ENCODE data around the gene GAP43. TPM values are rescaled to one million over a fixed set of nuclear protein-coding genes. Genes with fewer than 3 reads are reported as not detected.

Gene GAP43
- total and polyA plus RNA-seq, 3 donors from 2014 or later, result 0.62 to 0.63 (median 0.62) TPM

DNA sequence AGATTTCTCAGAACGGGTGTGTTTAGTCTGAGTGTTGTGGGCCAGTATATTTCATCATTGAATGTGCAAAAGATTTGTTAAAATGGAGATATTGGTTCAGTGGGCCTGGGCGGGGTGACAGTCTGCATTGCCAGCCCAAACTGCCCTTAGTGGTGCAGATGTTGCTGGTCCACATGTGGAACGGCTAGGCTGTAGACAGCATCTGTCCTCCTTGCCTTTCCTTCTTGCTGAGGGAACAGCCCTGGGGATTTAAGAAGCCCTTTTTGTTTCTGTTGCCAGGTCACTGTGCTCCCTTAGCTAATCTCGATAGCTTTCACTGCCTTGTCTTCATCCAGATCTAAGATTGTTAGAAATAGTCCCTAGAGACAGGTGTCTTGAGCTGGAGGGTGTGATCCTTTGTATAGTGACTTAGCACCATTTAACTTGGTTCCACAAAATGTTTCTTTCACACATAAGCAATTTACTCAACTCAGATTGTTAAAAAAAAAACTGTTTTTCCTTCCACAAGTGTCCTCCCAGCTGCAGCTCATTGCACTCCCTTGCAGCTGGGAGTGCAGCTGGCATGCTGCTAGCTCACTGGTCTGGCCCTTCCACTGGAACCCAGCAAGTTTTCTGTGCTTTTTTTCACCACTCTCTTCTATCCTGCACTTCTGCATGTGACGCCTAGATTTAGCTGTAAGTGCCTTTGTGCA lies 37.5 kb downstream of the GAP43 start:
- Histone ChIP-seq H3K9me3 (no peaks in the 10 kb centered on the region), H3K36me3 (ENCODE audit: low read depth, missing control alignments) (no peaks in the 10 kb centered on the region), H3K27me3 (no peaks in the 10 kb centered on the region), H3K4me3 (no peak overlapping the region), H3K27ac (no peak overlapping the region), H3K4me1 (peaks cover 10% of the 10 kb centered on the region)
- 62 to 64% methylated on average over 5 of the region's 5 CpGs for WGBS, 2 donors
- intact Hi-C loops (cut with DNase I; ENCODE audit: low total_unique reads), result no loop called here
- no peak for TF ChIP-seq POLR2A (IDR thresholded peaks at IDR 0.05)
- TF ChIP-seq, protein P1, sequence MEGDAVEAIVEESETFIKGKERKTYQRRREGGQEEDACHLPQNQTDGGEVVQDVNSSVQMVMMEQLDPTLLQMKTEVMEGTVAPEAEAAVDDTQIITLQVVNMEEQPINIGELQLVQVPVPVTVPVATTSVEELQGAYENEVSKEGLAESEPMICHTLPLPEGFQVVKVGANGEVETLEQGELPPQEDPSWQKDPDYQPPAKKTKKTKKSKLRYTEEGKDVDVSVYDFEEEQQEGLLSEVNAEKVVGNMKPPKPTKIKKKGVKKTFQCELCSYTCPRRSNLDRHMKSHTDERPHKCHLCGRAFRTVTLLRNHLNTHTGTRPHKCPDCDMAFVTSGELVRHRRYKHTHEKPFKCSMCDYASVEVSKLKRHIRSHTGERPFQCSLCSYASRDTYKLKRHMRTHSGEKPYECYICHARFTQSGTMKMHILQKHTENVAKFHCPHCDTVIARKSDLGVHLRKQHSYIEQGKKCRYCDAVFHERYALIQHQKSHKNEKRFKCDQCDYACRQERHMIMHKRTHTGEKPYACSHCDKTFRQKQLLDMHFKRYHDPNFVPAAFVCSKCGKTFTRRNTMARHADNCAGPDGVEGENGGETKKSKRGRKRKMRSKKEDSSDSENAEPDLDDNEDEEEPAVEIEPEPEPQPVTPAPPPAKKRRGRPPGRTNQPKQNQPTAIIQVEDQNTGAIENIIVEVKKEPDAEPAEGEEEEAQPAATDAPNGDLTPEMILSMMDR (IDR thresholded peaks at IDR 0.05), result no peak
- DNase-seq, result no peak

DNA sequence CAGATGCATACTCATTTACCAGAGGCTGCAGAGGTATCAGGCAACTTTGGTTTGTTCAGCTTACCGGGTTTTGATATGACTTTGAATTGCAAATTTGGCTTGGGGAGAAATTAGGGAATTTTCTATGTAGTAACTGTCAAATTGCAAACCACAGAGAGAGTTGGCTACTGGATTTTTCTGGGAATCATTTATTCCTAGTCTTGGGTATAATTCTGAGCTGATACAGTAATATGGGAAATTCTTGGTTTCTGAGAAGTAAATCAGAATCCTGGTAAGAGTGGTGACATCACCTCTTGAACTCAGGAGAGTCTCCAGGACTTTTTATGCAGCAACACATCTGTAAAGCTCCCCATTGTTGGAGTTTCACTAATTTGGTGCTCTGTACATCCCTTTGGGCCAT lies 39.0 kb downstream of the GAP43 start:
- no peak for TF ChIP-seq POLR2A (IDR thresholded peaks at IDR 0.05)
- TF ChIP-seq, protein P1 (IDR thresholded peaks at IDR 0.05), result no peak
- Histone ChIP-seq H3K36me3 (ENCODE audit: low read depth, missing control alignments) (no peaks in the 10 kb centered on the region), H3K27me3 (no peaks in the 10 kb centered on the region), H3K4me3 (no peak overlapping the region), H3K27ac (no peak overlapping the region), H3K9me3 (no peaks in the 10 kb centered on the region), H3K4me1 (peaks cover 10% of the 10 kb centered on the region)
- WGBS, 2 donors, result 89 to 91% methylated on average over 1 of the region's 1 CpG
- no peak for DNase-seq
- intact Hi-C loops (cut with DNase I; ENCODE audit: low total_unique reads), result no loop called here

DNA sequence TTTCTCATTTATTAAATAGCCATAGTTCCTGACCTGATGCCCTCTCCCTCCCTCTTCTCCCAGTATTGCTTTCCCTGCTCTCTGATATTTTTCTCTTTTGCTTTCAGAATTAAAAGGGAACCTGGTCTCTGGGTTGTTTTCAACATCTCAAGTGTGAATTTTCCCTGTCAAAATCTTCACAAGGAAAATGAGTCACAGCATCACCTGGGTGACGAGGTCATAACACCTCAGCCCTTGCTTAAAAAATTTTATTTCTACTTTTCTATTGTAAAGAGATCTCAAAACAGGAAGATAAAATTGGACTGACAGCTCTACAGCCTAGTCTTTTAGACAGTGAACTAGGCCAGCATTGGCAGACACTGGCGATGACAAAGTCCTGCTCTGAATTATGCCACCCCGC lies 40.1 kb downstream of the GAP43 start:
- Histone ChIP-seq H3K4me1 (peaks cover 10% of the 10 kb centered on the region), H3K9me3 (no peaks in the 10 kb centered on the region), H3K4me3 (no peak overlapping the region), H3K27ac (no peak overlapping the region), H3K36me3 (ENCODE audit: low read depth, missing control alignments) (no peaks in the 10 kb centered on the region), H3K27me3 (no peaks in the 10 kb centered on the region)
- DNase-seq, result no peak
- 93 to 96% methylated on average over 3 of the region's 3 CpGs for WGBS, 2 donors
- TF ChIP-seq, protein P1 (IDR thresholded peaks at IDR 0.05), result no peak
- TF ChIP-seq POLR2A (IDR thresholded peaks at IDR 0.05), result no peak
- intact Hi-C loops (cut with DNase I; ENCODE audit: low total_unique reads), result no loop called here

DNA sequence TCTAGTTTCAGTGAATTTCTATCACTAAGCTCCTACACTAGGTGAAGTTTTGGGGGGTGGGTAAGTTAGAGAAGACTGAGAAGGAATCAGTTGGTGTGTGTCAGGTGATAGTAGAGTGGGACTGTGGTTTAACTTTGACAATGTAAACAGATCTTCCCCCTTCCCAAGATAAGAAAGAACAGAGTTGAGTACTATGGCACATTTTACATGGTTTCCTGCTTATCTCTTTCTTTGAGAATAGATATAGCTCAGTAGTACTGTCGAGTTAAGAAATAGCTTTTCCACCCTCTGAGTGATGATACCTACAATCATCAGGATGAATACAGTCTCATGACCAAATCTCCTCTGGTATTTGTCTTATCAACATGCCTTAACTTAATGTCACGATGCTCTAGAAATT lies 42.8 kb downstream of the GAP43 start:
- Histone ChIP-seq H3K36me3 (ENCODE audit: low read depth, missing control alignments) (no peaks in the 10 kb centered on the region), H3K4me1 (no peaks in the 10 kb centered on the region), H3K9me3 (no peaks in the 10 kb centered on the region), H3K4me3 (no peak overlapping the region), H3K27ac (no peak overlapping the region), H3K27me3 (no peaks in the 10 kb centered on the region)
- WGBS, 2 donors, result 76 to 90% methylated on average over 2 of the region's 2 CpGs
- intact Hi-C loops (cut with DNase I; ENCODE audit: low total_unique reads), result no loop called here
- DNase-seq, result no peak
- TF ChIP-seq, protein P1 (IDR thresholded peaks at IDR 0.05), result no peak
- TF ChIP-seq POLR2A (IDR thresholded peaks at IDR 0.05), result no peak
